Non-pigmented ciliary epithelial cell (primary cell): ENCODE measurements around the gene MAST2.
"Not testable (repeated sequence)": the region's sequence is repeated elsewhere in the genome, so short reads cannot be mapped to it uniquely, and the experiment has no call there.

Experiments used
- DNase-seq: peaks from one replicate; pipeline ENCODE4 v3.0.0-alpha.2; 2010; ENCODE audit warnings: low read depth

Gene MAST2

GRCh38 chr1:45857755-45858492, 54.5 kb downstream of the MAST2 start:
- DNase-seq, result not testable (repeated sequence)

- DNase-seq, result no peak
These were observed 55.8 kb downstream of the MAST2 start for GRCh38 chr1:45859221-45859620.

GRCh38 chr1:45862008-45862407, 58.6 kb downstream of the MAST2 start:
- DNase-seq, result no peak

GRCh38 chr1:45863218-45863617, 59.8 kb downstream of the MAST2 start:
- no peak for DNase-seq

GRCh38 chr1:45864167-45865106, 61.0 kb downstream of the MAST2 start:
- DNase-seq, result no peak

GRCh38 chr1:45867697-45868348, 64.4 kb downstream of the MAST2 start:
- no peak for DNase-seq

GRCh38 chr1:45868861-45869260, 65.4 kb downstream of the MAST2 start:
- DNase-seq, result no peak

GRCh38 chr1:45870500-45870899, 67.1 kb downstream of the MAST2 start:
- DNase-seq, result no peak

- peak; percentile 47 for DNase-seq
These were observed 68.9 kb downstream of the MAST2 start for GRCh38 chr1:45872173-45872801.

- no peak for DNase-seq
These were observed 72.7 kb downstream of the MAST2 start for GRCh38 chr1:45876000-45876617.

- DNase-seq, result no peak
These were observed 73.9 kb downstream of the MAST2 start for GRCh38 chr1:45877264-45877663.

- DNase-seq, result no peak
These were observed 76.6 kb downstream of the MAST2 start for GRCh38 chr1:45879885-45880598.

GRCh38 chr1:45880930-45881329, 77.5 kb downstream of the MAST2 start:
- no peak for DNase-seq

GRCh38 chr1:45883658-45884057, 80.2 kb downstream of the MAST2 start:
- DNase-seq, result no peak

- DNase-seq, result no peak
These were observed 81.3 kb downstream of the MAST2 start for GRCh38 chr1:45884700-45885099.

- no peak for DNase-seq
These were observed 82.8 kb downstream of the MAST2 start for GRCh38 chr1:45886229-45886628.

- DNase-seq, result no peak
These were observed 83.9 kb downstream of the MAST2 start for GRCh38 chr1:45887156-45887842.

GRCh38 chr1:45890078-45890477, 86.7 kb downstream of the MAST2 start:
- no peak for DNase-seq

- no peak for DNase-seq
These were observed 87.7 kb downstream of the MAST2 start for GRCh38 chr1:45891087-45891486.

GRCh38 chr1:45892068-45892785, 88.8 kb downstream of the MAST2 start:
- peak; percentile 91 for DNase-seq
